ENCODE measurements around the gene MAPKAPK2.

Gene MAPKAPK2

DNA sequence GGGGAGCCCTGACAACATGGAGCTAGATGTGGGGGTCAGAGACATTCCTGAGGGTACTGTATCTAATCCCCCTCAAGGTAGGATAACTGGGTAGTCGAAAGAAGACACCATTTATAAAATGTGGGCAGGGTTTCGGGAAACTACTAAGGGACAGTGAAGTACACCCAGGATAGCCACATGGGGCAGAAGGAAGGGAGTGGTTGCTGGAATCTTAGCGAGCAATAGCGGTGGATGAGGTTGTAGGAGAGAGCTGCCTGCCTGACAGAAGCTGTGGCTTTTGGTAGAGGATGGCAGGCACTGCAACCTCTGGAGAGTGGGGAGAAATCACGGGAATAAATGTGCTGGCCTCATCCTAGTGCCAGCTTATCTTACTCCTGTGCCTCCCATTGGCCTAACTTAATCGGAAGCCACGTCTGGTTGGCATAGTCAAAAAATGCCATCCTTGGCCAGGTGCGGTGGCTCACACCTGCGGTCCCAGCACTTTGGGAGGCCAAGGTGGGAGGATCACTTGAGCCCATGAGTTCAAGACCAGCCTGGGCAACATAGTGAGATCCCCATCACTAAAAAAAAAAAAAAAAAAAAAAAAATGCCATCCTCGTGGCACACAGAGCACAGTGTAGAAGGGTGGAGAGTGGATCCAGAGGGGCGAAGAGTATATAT, 23.4 kb upstream of the MAPKAPK2 start:
- Histone ChIP-seq H3K27ac (ENCODE audit: low read depth, low read length) (no peak overlapping the region), H3K4me3 (ENCODE audit: low read depth, low read length) (no peak overlapping the region), H3K4me1 (ENCODE audit: control insufficient read depth, insufficient read depth, low read length) (peaks cover 27% of the 10 kb centered on the region), H3K9me3 (ENCODE audit: control insufficient read depth, insufficient read depth, low read depth, low read length) (no peaks in the 10 kb centered on the region), H3K36me3 (ENCODE audit: control insufficient read depth, insufficient read depth, low read length) (no peaks in the 10 kb centered on the region), H3K9ac (ENCODE audit: low read length) (no peak overlapping the region), H3K27me3 (ENCODE audit: control insufficient read depth, insufficient read depth, low read length) (peaks cover 51% of the 10 kb centered on the region)

DNA sequence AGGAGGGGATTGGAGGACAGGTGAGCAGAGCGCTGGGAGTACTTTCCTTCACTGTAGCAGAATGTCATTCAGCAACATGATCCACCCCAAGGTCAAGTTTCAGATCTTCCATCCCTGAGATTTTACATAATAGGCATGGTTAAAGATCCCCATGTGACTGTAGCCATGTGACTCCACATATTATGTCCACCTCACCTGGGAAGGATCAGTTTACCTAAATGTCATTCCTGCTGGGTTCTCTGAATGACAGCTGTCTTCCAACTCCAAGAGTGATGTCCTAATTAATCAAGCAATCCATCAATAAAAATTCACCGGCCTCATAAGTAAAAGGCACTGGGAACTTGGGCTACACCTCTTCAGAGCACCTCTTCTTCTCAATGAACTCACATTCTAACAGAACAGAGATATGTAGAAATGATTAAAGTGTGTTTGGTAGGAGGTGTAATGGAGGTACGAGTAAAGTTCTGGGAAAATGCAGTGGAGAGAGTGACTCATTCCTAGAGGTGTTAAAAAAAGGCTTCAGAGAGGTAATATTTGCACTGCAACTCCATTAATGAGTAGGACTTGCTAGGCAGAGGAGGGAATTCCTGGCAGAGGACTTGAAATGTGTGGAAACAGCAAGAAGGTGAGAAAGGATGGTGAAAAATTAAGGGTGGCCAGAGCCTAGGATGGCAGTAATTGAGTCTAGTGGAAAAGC, 22.2 kb upstream of the MAPKAPK2 start:
- Histone ChIP-seq H3K4me3 (ENCODE audit: low read depth, low read length) (no peak overlapping the region), H3K9ac (ENCODE audit: low read length) (no peak overlapping the region), H3K36me3 (ENCODE audit: control insufficient read depth, insufficient read depth, low read length) (no peaks in the 10 kb centered on the region), H3K9me3 (ENCODE audit: control insufficient read depth, insufficient read depth, low read depth, low read length) (no peaks in the 10 kb centered on the region), H3K4me1 (ENCODE audit: control insufficient read depth, insufficient read depth, low read length) (peaks cover 25% of the 10 kb centered on the region), H3K27me3 (ENCODE audit: control insufficient read depth, insufficient read depth, low read length) (peaks cover 41% of the 10 kb centered on the region), H3K27ac (ENCODE audit: low read depth, low read length) (no peak overlapping the region)

DNA sequence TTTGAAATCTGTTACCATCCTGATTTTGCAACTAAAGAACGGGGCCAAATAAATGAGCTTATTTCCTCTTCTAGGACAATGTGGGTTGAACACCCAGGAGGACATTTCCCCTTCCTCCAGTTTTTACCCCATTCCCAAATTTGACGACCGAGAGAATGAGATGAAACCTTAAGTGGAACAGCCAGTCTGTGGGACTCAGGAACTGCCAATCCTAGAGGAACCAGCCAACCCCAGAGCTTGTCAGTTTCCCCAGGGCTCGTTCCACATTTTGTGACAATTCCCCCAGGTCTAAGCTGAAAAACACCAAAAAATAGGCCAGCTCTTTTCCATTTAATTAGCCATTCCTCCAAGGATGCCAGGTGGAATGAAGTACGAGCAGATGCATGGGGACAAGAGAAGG, 21.3 kb upstream of the MAPKAPK2 start:
- H3K36me3 ChIP-seq (ENCODE audit: control insufficient read depth, insufficient read depth, low read length) = no peaks in the 10 kb centered on the region
- H3K4me3 ChIP-seq (ENCODE audit: low read depth, low read length) = peak overlapping the region; percentile 45; the same call in 1 of the 2 replicates
- no peak overlapping the region for H3K27ac ChIP-seq (ENCODE audit: low read depth, low read length)
- H3K9ac ChIP-seq (ENCODE audit: low read length) = no peak overlapping the region
- H3K4me1 ChIP-seq (ENCODE audit: control insufficient read depth, insufficient read depth, low read length) = peaks cover 18% of the 10 kb centered on the region; the same call in 1 of the 2 replicates
- H3K9me3 ChIP-seq (ENCODE audit: control insufficient read depth, insufficient read depth, low read depth, low read length) = no peaks in the 10 kb centered on the region
- peaks cover 35% of the 10 kb centered on the region for H3K27me3 ChIP-seq (ENCODE audit: control insufficient read depth, insufficient read depth, low read length)

DNA sequence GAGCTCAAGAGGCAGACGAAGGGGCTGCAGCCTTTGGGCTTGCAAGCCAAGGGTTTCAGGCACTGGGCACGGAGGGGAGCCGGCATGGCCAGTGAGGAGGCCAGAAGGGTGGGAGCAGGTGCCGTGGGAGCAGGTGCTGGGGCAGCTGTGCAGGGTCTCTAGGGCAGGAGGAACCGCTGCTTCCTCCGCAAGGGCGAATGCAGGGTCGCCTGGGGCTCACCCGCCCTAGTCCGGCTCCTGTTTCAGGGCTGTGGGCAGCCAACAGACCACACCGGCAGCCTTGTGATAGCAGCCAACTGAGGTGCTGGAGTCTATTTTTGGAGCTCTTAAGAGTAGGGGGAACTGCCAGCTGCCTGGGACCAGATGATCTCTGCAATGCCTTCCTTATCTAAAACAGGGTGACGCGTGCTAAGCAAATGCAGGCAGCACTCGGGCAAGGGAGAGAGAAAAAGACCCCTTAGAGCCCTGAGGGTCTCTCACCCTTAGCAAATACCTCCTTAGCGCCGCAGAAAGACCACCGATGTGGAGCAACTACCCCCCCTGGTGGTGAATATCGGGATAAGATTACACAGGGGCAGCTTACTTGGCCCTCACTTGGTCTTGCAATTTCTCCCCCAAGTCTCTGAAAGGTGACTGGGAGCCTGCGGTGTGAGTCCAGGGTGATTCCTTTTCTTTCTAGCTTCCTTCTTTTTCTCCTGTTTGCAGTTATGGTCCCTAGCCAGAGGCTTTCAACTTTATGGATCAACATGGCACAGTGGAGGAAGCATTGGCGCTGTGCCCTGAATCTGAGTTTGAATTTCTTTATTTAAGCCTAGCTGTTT, 20.7 kb upstream of the MAPKAPK2 start:
- Histone ChIP-seq H3K9me3 (ENCODE audit: control insufficient read depth, insufficient read depth, low read depth, low read length) (no peaks in the 10 kb centered on the region), H3K4me1 (ENCODE audit: control insufficient read depth, insufficient read depth, low read length) (peaks cover 14% of the 10 kb centered on the region; the same call in 1 of the 2 replicates), H3K27ac (ENCODE audit: low read depth, low read length) (no peak overlapping the region), H3K36me3 (ENCODE audit: control insufficient read depth, insufficient read depth, low read length) (no peaks in the 10 kb centered on the region), H3K9ac (ENCODE audit: low read length) (no peak overlapping the region), H3K27me3 (ENCODE audit: control insufficient read depth, insufficient read depth, low read length) (peaks cover 32% of the 10 kb centered on the region), H3K4me3 (ENCODE audit: low read depth, low read length) (peak overlapping the region; percentile 45)

DNA sequence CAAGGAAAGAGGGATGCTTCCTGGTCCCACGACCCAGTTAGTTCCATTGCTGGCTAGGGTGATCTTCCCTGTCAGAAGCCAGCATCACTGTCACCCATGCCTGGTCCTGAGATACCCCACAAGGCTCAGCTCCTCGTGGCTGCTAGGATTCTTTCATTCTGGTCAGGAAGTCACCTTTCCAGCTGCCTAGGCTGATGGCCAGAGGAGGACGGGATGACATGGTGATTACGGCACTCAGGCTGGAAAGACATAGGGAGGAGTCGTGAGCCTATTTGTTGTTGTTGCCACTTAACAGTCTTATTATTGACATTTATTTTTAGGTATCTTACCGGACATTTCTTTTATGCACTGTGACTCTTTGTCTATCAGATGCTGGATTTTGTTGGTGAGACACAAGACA, 20.0 kb upstream of the MAPKAPK2 start:
- Histone ChIP-seq H3K9ac (ENCODE audit: low read length) (no peak overlapping the region), H3K27me3 (ENCODE audit: control insufficient read depth, insufficient read depth, low read length) (peaks cover 25% of the 10 kb centered on the region), H3K27ac (ENCODE audit: low read depth, low read length) (no peak overlapping the region), H3K9me3 (ENCODE audit: control insufficient read depth, insufficient read depth, low read depth, low read length) (no peaks in the 10 kb centered on the region), H3K4me1 (ENCODE audit: control insufficient read depth, insufficient read depth, low read length) (peaks cover 8% of the 10 kb centered on the region; the same call in 1 of the 2 replicates), H3K4me3 (ENCODE audit: low read depth, low read length) (no peak overlapping the region), H3K36me3 (ENCODE audit: control insufficient read depth, insufficient read depth, low read length) (no peaks in the 10 kb centered on the region)

DNA sequence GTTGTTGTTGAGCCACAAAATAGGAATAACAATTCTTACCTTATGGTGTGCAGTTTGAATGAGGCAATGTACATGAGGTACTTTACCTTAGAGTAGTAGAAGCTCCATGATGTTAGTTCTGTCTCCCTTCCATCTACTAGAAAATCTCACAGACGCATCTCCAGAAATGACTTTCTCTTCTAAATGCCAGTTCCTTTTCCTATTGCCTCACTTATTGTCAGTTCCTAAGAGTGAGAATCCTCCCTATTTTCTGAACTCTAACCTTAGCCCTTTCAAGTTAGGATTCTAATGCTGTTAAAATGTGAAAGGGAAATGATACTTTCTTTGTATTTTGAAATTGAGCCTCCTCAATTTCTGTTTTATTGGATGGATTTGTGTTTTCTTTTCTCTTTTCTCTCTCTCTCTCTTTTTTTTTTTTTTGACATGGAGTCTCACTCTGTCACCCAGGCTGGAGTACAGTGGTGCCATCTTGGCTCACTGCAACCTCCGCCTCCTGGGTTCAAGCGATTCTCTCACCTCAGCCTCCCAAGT, 18.6 kb upstream of the MAPKAPK2 start:
- no peak overlapping the region for H3K27ac ChIP-seq (ENCODE audit: low read depth, low read length)
- peaks cover 21% of the 10 kb centered on the region for H3K27me3 ChIP-seq (ENCODE audit: control insufficient read depth, insufficient read depth, low read length)
- no peak overlapping the region for H3K4me3 ChIP-seq (ENCODE audit: low read depth, low read length)

DNA sequence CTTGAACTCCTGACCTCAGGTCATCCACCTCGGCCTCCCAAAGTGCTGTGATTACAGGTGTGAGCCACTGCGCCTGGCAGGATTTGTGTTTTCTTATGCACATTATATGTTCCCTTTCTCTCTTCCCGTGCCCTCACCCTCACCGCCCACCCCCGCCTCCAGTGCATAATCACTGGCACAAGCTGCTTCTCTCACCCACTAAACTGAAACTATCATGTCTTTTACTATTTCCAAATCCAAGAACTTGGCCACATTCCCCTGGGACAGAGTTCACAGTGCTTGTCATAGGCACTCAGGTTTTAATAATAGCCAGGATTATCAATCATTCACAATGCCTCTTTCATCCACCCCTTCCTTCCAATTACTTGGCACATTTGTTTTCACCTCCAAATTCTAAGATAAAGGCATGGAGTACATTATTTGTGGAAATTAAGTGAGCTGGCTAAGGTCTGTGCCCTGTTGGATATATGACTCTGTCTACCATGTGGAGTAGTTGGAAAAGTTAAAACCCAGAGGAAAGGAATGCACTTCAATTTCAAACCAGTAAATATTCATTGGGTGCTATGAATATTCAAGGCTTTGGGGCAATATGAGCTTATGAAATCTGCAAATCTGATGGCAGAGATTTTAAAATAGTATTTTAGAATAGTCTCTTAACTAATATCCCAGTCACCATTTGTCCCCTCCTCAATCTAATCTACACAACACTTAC, 17.6 kb upstream of the MAPKAPK2 start:
- peaks cover 20% of the 10 kb centered on the region for H3K27me3 ChIP-seq (ENCODE audit: control insufficient read depth, insufficient read depth, low read length)
- no peak overlapping the region for H3K9ac ChIP-seq (ENCODE audit: low read length)
- no peak overlapping the region for H3K27ac ChIP-seq (ENCODE audit: low read depth, low read length)
- H3K36me3 ChIP-seq (ENCODE audit: control insufficient read depth, insufficient read depth, low read length) = no peaks in the 10 kb centered on the region
- H3K4me1 ChIP-seq (ENCODE audit: control insufficient read depth, insufficient read depth, low read length) = peaks cover 22% of the 10 kb centered on the region
- H3K9me3 ChIP-seq (ENCODE audit: control insufficient read depth, insufficient read depth, low read depth, low read length) = no peaks in the 10 kb centered on the region
- H3K4me3 ChIP-seq (ENCODE audit: low read depth, low read length) = no peak overlapping the region

More for the DNA sequence above, 18.6 kb upstream of the MAPKAPK2 start:
- H3K36me3 ChIP-seq (ENCODE audit: control insufficient read depth, insufficient read depth, low read length) = no peaks in the 10 kb centered on the region
- no peaks in the 10 kb centered on the region for H3K9me3 ChIP-seq (ENCODE audit: control insufficient read depth, insufficient read depth, low read depth, low read length)
- H3K4me1 ChIP-seq (ENCODE audit: control insufficient read depth, insufficient read depth, low read length) = peaks cover 13% of the 10 kb centered on the region; the same call in 1 of the 2 replicates
- no peak overlapping the region for H3K9ac ChIP-seq (ENCODE audit: low read length)

DNA sequence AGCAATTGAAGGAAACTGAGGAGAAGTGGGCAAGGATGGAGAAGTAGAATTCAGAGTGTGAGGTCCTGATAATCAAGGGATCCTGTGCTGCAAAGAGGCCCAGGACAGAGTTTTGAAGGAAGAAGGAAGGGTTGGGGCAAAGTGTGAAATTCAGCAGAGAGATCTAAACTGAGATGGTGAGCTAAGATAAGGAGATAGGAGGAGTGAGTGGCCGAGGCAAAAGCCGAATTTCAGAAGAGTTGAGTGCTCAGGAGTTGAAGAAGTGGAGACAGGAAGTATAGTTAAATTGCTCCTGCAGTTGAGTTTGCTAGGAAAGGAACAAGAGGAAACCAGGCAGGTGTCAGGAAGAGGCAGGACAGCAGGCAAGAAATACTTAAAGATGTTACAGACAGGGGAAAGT, 16.4 kb upstream of the MAPKAPK2 start:
- Histone ChIP-seq H3K4me1 (ENCODE audit: control insufficient read depth, insufficient read depth, low read length) (peaks cover 34% of the 10 kb centered on the region), H3K9ac (ENCODE audit: low read length) (no peak overlapping the region), H3K27ac (ENCODE audit: low read depth, low read length) (no peak overlapping the region)

DNA sequence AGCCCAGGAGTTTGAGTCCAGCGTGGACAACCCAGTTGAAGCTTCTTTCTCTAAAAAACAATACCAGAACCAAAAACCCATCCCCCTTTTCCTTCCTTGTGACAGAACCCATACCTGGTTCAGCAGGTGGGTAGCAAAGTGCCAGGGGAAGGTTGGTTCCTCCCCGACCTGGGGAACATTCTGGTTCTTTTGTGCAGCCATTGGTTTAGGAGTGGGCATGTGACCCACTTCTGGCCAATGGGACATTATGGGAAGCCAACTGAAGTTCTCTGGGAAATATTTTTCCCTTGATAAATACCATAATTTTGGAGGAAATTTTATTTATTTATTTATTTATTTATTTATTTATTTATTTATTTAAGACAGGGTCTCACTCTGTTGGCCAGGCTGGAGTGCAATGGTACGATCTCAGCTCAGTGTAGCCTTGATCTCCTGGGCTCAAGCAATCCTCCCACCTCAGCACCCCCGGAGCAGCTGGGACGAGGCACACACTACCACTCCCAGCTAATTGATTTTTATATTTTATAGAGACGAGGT, 15.8 kb upstream of the MAPKAPK2 start:
- no peak overlapping the region for H3K27ac ChIP-seq (ENCODE audit: low read depth, low read length)

More for the DNA sequence above, 16.4 kb upstream of the MAPKAPK2 start:
- Histone ChIP-seq H3K36me3 (ENCODE audit: control insufficient read depth, insufficient read depth, low read length) (no peaks in the 10 kb centered on the region), H3K9me3 (ENCODE audit: control insufficient read depth, insufficient read depth, low read depth, low read length) (no peaks in the 10 kb centered on the region), H3K4me3 (ENCODE audit: low read depth, low read length) (no peak overlapping the region), H3K27me3 (ENCODE audit: control insufficient read depth, insufficient read depth, low read length) (peaks cover 7% of the 10 kb centered on the region)

DNA sequence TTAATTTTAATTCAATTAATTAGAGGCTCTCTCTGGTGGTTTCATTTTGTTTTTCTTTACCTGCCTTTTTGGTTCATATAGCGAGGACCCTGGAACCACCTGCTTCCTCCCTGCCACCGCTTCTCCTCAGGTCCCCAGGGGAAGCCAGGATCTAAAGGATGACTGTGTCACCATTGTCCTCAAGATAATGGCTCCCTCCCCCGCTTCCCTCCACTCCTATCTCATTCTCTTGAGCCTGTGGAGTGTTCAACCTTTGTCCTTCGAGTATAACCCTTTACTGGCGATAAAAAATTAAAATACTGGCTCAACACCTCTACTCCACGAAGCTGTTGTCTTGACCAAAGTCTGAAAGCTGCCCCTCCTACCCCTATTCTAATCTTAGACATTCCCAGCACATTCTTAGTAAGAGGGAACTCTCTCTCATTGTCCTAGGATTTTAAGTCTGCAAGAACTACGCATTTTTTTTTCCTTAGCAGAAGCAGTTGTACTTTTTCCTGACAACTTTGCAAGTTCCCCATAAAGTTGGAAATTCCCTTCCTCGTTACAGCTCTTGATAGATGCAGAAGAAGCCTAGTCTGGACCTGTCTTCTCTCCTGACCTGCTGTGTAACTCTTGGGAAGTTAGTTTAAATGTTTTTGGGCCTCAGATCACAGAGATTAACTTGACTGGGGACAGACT, 12.6 kb upstream of the MAPKAPK2 start:
- H3K9ac ChIP-seq (ENCODE audit: low read length) = no peak overlapping the region
- H3K27ac ChIP-seq (ENCODE audit: low read depth, low read length) = no peak overlapping the region
- no peaks in the 10 kb centered on the region for H3K9me3 ChIP-seq (ENCODE audit: control insufficient read depth, insufficient read depth, low read depth, low read length)
- peaks cover 30% of the 10 kb centered on the region for H3K4me1 ChIP-seq (ENCODE audit: control insufficient read depth, insufficient read depth, low read length)
- H3K27me3 ChIP-seq (ENCODE audit: control insufficient read depth, insufficient read depth, low read length) = no peaks in the 10 kb centered on the region
- H3K4me3 ChIP-seq (ENCODE audit: low read depth, low read length) = no peak overlapping the region
- no peaks in the 10 kb centered on the region for H3K36me3 ChIP-seq (ENCODE audit: control insufficient read depth, insufficient read depth, low read length)

More for the DNA sequence above, 15.8 kb upstream of the MAPKAPK2 start:
- H3K9ac ChIP-seq (ENCODE audit: low read length) = no peak overlapping the region
- H3K4me3 ChIP-seq (ENCODE audit: low read depth, low read length) = no peak overlapping the region
- H3K9me3 ChIP-seq (ENCODE audit: control insufficient read depth, insufficient read depth, low read depth, low read length) = no peaks in the 10 kb centered on the region
- peaks cover 32% of the 10 kb centered on the region for H3K4me1 ChIP-seq (ENCODE audit: control insufficient read depth, insufficient read depth, low read length)
- H3K27me3 ChIP-seq (ENCODE audit: control insufficient read depth, insufficient read depth, low read length) = peaks cover 2% of the 10 kb centered on the region
- H3K36me3 ChIP-seq (ENCODE audit: control insufficient read depth, insufficient read depth, low read length) = no peaks in the 10 kb centered on the region
